Renal cortical epithelial cell (primary cell): ENCODE results near the gene TMOD1. TPM values are rescaled to one million over a fixed set of nuclear protein-coding genes. Genes with fewer than 3 reads are reported as not detected.

Experiments used
- DNase-seq: peaks from one replicate; pipeline ENCODE4 v3.0.0-alpha.2; 2011; ENCODE audit warnings: low read depth
- total RNA-seq: library from RNA; depleted of rRNA; stranded (reverse); fragments of >200 nt; gene quantifications from 2 replicates; pipeline ENCODE4 v1.2.3, GENCODE V29; 2014

The TMOD1 gene
- total RNA-seq, 1 donor from 2014 or later: 6.5 TPM

DNA sequence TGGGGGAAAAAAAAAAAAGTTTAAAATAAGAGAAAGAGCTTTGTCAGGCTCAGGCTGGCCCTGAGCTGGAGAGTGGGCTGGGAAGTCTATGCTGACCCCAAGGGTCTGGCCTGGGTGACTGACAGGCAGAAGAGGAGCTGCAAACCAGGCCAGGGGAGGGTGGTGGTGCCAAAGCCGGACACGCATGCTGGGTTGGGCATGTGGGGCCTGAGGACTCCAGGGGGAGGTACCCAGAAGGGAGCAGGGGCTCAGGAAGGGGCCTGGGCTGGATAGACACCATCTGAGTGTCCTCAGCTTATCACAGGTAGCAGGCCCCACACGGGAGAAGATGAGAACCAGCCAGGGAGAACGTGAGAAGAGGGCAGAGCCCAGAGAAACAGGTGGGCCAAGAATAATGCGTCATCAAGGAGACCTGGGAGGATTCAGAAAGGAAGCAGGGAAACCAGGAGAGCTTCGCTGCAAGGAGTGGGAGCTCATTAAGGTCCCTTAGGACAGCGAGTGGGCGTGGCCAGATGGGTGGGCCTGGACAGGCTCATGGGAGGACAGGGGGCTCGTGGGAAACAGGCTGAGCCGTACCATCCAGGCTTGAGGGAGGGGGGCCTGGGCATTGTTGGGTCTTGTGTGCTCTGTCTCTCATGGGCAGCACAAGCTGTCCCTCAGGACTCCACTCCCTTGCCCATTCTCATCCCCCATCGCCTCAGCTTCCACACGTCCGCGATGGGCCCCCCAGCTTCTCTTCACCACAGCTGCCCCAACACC, 16.0 kb downstream of the TMOD1 start:
- no peak for DNase-seq

DNA sequence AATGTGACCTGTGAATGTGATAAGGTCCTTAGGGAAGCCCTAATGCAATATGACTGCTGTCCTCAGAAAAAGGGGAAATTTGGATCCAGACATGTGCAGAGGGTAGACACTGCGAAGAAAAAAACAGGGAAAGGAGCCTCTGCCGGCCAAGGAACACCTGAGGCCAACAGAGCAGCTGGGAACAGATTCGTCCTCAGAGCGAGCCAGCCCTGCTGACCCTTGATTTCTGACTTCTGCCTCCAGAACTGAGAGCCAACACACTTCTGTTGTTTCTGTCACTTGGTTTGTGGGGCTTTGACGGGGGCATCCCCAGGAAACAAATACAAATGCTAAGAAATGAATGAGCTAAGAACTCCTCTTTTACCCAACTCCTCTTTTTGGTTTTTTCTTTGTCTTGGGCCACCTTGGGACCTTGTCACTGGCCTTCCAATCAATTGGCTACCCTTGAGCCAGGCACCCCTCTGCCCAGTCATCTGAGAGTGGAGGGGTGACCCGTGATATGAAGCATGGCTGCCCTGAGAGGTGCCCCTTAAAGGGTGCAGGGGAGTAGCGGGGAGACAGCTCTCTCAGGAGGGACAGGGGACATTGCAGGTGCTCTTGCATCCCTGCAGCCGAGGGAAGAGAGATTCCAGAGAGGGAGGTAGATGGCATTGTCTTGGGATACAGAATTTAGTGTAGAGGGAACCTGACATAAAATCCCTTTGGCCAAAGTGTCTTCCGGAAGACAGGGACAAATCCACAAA, 16.9 kb downstream of the TMOD1 start:
- DNase-seq: no peak

DNA sequence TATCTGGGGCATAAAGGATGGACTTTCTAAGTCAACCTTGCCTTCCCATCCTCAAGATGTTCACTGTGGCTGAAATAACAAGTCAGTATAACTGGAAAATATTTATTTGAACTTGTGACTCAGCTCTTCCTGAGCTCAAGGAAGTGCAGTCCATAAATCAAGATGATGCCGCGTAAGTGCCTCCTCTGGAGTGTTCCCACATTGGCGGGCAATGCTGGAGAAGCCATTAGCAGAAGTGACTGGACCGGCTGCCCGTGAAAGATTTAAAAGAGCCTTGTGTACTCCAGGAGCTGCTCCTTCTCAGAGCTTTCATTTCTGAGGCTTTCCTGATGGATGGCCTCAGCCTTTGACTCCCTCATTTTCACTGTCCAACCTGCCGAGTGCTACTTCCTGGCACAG, 17.4 kb downstream of the TMOD1 start:
- peak; percentile 88 for DNase-seq

DNA sequence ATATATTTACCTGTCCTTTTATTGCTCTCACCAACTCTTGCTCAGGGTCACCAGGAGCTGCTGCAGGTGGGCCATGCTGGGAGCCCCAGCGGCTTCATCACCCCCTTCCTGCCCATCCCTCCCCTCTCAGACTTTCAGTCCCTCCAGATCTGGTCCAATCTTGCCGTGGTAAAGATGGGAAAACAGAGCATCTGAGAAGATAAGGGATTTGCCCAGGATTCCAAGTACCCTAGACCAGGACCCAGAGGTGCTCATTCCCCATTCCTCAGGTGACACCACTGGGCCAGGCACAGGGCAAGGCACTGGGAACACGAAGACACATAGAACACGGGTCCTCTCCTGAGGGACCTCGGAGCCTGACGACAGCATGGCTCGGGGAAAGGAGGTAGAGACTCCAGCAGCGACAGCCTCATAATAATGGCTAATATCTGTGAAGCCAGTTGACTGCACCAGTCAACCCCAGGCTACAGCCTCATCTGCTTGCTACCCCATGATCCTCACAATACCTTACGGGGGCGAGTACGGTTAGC, 18.0 kb downstream of the TMOD1 start:
- no peak for DNase-seq

DNA sequence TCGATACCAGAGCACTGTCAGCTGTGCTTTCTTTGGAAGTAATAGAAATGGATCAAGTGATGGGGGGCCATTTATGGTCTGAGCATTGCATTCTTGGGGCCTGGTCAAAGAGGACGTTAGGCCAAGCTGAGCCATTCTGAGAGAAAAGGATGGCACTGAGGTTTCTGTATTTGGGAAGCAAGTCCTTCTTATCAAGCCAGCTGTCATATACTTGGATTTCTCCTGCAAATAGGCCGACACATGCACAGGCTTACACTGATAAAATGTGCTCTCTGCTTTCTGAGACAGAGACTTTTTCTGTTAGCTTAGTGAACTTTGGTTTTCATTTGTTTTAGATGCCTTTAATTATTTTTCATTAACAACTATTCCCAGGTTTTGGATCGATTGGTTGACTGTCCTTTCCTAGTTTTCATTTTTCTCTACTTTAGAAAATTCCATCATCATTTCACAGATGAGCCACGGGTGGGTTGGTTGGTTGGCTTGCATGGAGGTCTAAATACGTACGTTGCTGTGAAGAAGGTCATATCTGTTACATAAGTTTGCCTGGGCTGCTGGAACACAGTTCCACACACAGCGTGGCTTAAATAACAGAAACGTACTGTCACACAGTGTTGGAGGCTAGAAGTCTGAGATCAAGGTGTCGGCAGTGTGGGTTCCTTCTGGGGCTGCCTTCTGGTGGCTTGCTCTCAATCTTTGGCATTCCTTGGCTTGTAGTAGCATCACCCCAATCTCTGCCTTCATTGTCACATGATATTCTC, 20.3 kb downstream of the TMOD1 start:
- no peak for DNase-seq

DNA sequence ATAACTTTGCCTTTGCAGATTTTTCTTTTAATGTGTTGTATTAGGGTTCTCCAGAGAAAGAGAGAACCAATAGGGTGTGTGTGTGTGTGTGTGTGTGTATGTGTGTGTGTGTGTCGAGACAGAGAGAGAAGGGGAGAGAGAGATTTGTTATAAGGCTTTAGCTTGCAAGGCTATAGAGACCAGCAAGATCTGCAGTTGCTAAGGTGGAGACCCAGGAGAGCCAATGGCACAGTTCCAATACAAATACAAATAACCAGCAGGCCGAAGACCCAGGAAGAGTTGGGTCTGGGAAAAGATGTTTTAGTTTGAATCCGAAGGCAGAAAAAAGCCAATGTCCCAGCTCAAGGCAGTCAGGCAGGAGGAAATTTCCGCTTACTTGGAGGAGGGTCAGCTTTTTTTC, 23.0 kb downstream of the TMOD1 start:
- no peak for DNase-seq

DNA sequence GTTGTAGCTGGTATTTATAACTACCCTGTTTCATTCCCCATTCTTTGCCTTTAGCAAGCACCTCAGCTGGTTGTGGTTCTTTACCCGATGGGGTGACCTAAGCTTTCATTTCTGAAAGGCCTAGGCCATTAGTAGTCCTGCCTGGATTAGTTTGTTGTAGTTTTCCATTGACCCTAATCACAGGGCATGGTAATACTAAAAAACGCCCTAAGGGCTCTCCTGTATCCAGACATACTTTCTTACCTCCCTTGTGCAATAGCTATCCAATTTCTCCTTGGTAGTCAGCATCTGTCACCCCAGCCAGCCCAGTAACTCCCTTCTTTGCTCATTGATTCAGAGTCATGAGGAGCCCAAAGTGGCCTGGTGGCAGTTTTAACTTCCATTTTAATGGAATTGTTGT, 24.0 kb downstream of the TMOD1 start:
- DNase-seq: peak; percentile 96

DNA sequence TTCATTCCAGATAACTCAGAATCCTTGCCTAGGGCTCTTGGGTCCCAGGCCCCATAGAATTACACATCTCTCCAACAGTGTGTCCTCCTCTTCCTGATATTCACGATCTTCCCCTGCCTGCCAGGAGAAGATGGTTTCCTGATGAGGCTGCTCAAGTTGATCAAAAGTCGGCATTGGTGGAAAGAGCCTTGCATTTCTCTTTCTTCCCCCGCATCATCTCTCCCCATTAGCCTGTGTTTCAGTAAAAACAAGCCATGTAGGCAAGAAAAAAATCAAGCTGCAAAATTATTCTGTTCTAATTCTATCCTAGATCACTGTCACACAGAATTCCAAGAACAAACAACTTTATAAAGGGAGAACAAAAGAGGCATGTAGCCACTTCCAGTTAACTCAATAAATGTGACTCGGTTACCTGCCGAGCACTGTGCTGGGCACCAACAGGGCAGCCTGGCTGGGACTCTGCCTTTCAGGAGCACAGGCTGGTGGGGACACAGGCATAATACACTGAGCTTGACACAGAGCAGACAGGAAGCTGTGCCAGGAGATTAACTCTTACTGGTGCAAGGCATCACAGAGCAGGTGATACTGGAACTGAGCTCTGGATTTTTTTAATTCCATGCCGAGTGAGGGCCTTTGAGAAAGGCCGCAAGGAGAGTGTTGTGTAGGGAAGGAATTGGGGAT, 25.6 kb downstream of the TMOD1 start:
- no peak for DNase-seq

DNA sequence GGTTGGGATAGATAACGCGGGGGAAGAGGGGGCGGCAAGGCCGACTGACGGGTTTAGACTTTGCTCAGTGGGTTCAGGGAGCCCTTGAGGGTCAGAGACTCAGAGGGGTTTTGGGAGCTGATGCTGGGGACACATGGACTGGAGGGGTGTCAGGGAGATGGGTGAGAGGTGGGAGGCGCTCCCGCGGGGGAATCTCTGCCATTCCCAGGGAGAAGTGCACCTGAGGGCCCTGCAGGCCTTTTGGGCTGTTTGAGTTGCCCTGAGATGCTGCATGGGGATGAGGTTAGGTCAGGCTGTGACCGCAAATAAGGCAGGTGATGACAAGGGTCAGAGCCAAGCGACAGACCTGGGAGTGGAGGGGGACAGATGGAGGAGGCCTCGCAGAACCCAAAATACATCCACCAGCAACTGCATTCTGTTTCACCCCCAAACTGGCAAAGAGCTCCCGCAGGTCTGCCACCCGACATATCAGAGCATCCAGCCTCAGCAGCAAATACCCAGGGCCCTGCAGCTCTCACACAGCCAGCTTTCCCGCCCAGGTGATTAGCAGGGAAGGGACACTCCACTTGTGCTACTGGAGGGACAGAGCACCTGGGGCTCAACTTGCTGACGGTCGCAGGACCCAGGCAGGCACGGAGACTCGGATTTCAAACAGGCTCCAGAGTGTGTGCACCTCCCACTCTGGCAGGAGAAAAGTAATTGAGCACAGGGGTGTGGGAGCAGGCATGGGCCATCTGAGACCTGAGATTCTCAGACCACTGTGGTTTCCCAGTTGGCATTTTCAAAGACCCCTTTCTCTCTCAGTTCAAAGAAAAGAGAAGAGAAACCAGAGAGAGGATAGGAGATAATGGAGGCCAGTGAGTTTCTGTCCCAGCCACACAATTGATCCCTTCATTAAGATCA, 26.4 kb downstream of the TMOD1 start:
- DNase-seq: no peak

DNA sequence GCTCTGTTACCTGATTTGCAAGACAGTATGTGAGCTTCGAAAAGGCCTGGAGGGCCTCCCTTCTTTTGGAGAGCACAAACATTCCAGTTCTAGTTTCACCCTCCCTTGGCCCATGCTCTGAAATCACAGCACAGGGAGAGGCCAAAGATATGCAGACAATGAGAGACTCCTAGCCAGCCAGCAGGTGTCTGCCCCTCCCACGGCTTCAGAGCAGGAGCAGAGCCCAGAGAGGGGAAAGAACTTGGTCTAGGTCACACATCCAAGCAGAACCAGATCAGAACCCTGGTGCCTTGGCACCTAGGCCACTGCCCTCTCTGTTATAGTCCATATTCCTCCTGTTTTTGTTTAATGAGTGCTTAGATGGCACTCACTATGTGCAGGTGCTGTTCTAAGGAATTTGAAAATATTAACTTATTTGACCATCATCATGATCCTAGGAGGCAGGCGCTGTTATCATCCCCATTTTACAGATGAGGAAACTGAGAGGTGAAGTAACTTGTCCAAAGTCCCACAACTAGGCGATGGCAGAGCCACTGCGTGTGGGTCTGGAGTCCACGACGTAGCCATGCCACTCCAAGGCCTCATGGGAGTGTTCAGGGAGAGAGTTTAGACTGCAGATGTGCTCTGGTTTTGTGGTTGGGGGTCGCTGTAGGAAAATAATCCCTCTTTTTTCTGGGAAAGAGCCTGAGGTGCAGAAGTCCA, 27.2 kb downstream of the TMOD1 start:
- DNase-seq: no peak

DNA sequence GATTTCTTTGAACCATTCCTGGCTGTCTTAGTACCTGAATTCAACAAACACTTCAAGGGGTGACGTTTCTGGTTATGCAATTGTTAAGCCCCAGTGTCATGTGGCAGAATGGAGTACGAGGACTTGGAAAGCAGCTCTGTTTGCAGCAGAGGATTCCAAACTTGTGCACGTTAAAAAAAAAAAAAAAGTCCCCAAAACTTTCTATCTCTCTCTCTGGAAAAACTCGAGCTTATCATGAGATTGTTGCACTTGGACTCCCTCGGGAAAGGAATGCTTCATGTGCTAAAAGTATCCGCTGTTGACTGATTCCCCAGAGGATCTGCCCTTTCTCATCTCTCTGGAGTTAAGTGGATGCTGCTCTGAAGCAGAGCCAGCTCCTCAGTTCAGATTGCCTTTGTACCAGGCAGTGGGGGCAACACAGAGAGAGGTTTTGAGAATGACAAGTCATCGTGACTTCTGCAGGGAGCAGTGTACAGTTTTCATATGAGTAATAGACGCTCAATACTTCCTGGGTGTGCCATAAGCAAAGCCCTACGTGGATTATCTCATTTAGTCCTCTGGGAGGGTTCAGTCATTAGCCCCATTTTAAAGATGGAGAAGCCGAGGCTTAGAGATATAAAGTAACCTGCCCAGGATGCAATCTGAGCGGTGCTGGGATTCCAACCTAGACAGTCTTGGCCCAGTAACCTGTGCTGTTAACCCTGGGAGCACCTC, 28.1 kb downstream of the TMOD1 start:
- DNase-seq: no peak

DNA sequence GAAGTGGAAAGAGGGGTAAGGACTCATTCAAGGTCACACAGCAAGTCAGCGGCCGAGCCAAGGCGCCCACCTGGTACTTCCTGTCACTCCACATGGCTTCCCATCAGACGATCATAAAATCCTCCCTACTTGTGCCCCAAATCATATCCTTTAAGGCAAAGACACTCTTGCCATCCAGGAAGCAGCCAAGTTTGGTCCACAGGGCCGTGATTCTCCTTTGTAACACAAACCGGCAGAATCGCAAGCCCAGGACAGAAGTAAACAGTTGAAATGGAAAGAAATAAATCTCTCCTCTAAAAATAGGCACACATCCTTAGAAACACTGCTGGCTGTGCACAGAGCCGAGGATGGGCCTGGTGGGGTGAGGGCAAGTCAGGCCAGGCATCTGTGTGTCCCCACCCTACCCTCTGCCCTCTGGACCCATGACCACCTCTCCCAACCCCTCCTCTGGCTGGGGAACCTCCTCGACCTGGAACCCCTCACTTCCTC, 30.5 kb downstream of the TMOD1 start:
- no peak for DNase-seq

DNA sequence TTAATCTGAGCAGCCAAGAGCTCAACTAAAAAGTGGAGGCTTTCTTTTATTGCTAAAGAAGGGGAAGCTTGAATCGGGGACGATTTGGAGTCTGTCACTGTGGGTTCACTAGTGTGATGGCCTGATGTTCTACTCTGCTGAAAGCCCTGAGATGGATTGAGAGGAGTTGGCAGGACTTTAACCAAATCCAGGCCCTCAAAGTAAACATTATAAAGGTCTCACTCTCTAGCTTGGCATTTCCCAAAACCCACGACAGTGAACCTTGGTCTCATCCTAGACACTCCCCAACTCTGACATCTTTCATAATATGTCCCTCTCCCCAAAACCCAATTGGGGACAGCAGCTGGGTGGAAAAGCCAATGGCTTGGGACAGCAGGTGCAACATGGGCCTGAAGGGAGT, 32.7 kb downstream of the TMOD1 start:
- no peak for DNase-seq

DNA sequence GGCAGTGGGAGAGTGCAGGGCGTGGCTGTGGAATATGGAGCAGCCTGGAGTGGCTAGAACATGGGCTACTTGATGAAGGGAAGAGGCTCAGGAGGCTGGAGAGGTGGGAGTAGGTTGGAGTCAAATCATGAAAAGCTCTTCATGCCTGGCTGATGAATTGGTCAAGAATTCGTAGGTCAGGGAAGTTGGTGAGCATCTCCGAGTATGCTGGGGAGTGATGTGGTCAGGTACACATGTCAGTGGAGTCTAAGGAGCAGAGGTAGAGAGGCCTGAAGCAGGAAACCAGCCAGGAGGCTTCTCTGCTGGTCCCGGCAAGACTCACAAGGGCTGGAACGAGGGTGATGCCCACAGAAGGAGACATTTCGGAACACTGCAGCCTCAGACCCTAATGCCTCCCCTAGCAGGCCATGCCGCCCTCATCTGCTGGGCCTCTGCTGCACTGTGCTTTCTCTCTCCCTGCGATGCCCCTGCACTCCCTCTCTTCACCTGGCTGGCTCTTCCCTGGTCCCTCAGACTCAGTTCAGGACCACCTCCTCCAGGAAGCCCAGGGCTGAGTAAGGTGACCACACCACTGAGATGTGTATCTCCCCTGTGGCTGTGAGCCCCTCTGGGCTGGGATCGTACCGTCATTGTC, 33.6 kb downstream of the TMOD1 start:
- DNase-seq: no peak

DNA sequence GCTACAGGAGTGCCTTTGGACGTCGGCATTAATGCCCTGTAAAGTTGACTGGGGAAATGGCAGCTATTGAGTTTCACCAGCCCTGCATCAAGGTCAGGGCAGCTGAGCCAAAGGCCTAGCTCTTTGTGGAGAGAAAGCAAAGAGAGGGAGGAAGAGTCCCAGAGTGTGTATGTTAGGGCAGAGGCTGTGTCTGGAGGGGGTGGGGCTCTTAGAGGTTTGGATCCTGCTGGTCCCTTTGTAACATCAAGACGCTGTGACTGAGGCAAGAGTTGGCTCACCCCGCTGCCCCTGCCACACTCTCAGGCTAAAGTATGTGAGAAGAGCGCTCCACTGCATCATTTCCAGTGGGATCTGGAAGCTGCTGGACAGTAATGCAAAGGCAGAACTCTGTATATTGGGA, 34.3 kb downstream of the TMOD1 start:
- no peak for DNase-seq

DNA sequence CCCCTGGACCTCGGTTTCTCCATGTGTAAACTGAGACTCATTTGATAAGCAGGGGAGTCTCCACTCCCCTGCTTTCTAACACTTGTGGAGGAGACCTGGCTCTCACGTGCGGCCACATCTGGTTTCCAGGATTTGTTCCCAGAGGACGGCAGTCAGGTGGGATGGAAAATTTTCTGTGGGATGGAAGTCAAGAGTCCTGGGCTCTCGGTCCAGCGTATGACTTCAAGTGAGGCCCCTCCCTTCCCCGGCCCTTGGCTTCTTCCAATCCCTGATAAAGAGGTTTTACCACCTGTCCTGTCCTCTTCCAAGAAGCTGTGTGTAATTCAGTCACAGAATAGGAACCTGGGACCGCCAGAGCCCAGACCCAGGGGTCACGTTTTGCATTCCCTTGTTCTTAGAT, 35.0 kb downstream of the TMOD1 start:
- DNase-seq: no peak

DNA sequence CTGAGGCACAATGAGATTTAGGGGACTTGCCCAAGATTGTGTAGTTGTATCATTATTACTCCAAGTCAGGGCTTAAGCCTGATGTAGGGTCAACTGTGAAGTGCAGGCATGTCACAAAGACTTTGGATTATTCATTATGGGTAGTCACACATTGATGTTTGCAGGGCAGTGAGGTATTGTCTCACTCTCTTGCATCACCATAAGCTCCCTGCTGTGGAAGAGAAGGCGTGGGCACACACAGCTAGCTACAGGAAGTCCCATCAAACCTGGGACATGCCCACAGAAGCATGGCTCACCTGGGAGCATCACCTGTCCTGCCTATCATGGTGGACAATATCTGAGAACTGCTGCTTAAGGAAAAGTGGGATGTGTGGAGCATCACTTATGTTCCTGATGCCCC, 42.1 kb downstream of the TMOD1 start:
- peak; percentile 65 for DNase-seq

DNA sequence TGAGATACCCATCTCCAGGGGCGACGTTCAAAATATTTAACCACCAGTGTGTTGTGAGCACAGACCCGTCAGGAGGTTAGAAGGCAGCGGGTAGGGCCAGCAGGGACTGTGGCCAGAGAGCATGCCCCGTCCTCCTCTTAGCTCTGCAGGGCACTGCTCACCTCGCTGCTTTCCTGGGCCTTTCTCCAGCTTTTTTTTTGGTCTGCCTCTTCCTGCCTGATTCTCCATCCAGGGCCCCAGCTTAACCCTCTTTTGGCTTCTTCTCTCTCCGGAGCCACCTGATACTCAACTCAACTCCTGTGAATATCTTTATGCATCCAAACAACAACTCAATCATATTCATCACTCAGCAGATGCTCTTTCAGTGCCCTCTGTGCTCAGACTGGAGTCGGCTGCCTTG, 44.0 kb downstream of the TMOD1 start:
- no peak for DNase-seq
